Esophagus muscularis mucosa (tissue), 4 donors: ENCODE measurements around the gene DDI2. TPM values are rescaled to one million over a fixed set of nuclear protein-coding genes. Genes with fewer than 3 reads are reported as not detected.

Experiments
- DNase-seq: peaks from one replicate; pipeline ENCODE4 v3.0.0-alpha.2; 2017; ENCODE audit errors: extremely low spot score
- H3K27ac ChIP-seq, 4 donors: fragments of 200-600 bp; sonication (generic); replicated peaks in 1 of 4; 1 replicate in 3 of 4; 2 replicates in 1 of 4; pipeline ENCODE4 v1.5.1; 2016 to 2019; ENCODE audit warnings: mild to moderate bottlenecking in 1 of 4
- H3K27me3 ChIP-seq, 4 donors: fragments of 200-600 bp; sonication (generic); one replicate each; pipeline versions ENCODE4 v1.5.1 to v1.6.0; 2016 to 2019
- H3K36me3 ChIP-seq, 4 donors: fragments of 200-600 bp; sonication (generic); one replicate each; pipeline ENCODE4 v1.5.1; 2016 to 2019
- H3K4me1 ChIP-seq, 4 donors: fragments of 200-600 bp; sonication (generic); one replicate each; pipeline ENCODE4 v1.5.1; 2016 to 2019
- H3K4me3 ChIP-seq, 4 donors: fragments of 200-600 bp; sonication (generic); 1 replicate in 2 of 4; 2 replicates in 2 of 4; pipeline ENCODE4 v1.5.1; 2016 to 2019; ENCODE audit warnings: mild to moderate bottlenecking in 4 of 4, moderate library complexity in 1 of 4
- H3K9me3 ChIP-seq, 4 donors: fragments of 200-600 bp; sonication (generic); 1 replicate in 3 of 4; 2 replicates in 1 of 4; pipeline ENCODE4 v1.5.1; 2016 to 2019
- EP300 ChIP-seq: sonication (generic); formaldehyde crosslinking; IDR thresholded peaks from one replicate; pipeline ENCODE4 v1.6.1; 2017; ENCODE audit warnings: antibody characterized with exemption
- POLR2A ChIP-seq: fragments of 450-650 bp; IDR thresholded peaks from one replicate; pipeline ENCODE4 v1.6.1; 2017; ENCODE audit warnings: antibody characterized with exemption, moderate library complexity, mild to moderate bottlenecking, low read depth
- POLR2AphosphoS5 ChIP-seq, 2 donors: sonication (generic); formaldehyde crosslinking; IDR thresholded peaks; one replicate each; pipeline ENCODE4 v1.6.1; 2017; ENCODE audit warnings: antibody characterized with exemption in 2 of 2
- WGBS: methylation state at CpG from one replicate; pipeline ENCODE4 v1.1.5; 2018; 5-methylcytosine and 5-hydroxymethylcytosine counted together
- intact Hi-C: fragments of 100-400 bp; cut with DNase I; formaldehyde crosslinking; loops from one replicate; pipeline ENCODE4 v1.15.1; 2023
- total RNA-seq, 4 donors: library from RNA; depleted of rRNA; stranded (reverse); fragments of >200 nt; gene quantifications; one replicate each; pipeline versions ENCODE4 v1.1.0 to v1.2.1, GENCODE V29; 2016
- TF ChIP-seq, protein P1 (sequence below), 3 experiments: fragments of 200-600 bp in 2 of 3; fragments of 450-650 bp in 1 of 3; sonication (generic) in 2 of 3; IDR thresholded peaks; one replicate each; pipeline ENCODE4 v1.5.1; 2017 to 2019; ENCODE audit warnings: antibody characterized with exemption in 3 of 3, mild to moderate bottlenecking in 2 of 3, moderate library complexity in 1 of 3

DDI2 gene
- total RNA-seq, 4 donors from 2014 or later, result 14.4 to 24.9 (median 17.2) TPM

DNA sequence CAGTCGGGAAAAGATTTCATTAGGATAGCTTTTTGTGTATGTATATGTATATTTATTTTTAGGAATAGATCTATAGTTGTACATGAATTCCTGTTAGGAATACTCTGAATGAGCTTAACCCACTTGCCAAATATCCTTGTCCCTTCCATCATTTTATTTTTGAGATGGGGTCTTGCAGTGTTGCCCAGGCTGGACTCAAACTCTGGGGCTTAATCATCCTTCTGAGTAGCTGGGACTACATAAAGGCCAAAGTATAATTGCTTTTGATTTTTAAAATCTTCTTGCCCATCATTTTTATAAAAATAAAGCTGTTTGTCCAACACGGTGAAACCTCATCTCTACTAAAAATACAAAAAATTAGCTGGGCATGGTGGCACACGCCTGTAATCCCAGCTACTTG is 46.7 kb downstream of the DDI2 start:
- Histone ChIP-seq H3K4me3 (no peak overlapping the region), H3K4me1 (peaks cover 0 to 8% (median 0%) of the 10 kb centered on the region in 4 donors), H3K9me3 (no peaks in the 10 kb centered on the region), H3K36me3 (peaks cover 24 to 44% (median 31%) of the 10 kb centered on the region in 4 donors), H3K27me3 (no peaks in the 10 kb centered on the region), H3K27ac (no peak overlapping the region)
- TF ChIP-seq, protein P1, sequence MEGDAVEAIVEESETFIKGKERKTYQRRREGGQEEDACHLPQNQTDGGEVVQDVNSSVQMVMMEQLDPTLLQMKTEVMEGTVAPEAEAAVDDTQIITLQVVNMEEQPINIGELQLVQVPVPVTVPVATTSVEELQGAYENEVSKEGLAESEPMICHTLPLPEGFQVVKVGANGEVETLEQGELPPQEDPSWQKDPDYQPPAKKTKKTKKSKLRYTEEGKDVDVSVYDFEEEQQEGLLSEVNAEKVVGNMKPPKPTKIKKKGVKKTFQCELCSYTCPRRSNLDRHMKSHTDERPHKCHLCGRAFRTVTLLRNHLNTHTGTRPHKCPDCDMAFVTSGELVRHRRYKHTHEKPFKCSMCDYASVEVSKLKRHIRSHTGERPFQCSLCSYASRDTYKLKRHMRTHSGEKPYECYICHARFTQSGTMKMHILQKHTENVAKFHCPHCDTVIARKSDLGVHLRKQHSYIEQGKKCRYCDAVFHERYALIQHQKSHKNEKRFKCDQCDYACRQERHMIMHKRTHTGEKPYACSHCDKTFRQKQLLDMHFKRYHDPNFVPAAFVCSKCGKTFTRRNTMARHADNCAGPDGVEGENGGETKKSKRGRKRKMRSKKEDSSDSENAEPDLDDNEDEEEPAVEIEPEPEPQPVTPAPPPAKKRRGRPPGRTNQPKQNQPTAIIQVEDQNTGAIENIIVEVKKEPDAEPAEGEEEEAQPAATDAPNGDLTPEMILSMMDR (IDR thresholded peaks at IDR 0.05), result no peak
- no peak for TF ChIP-seq POLR2A
- 94% methylated on average over 3 of the region's 3 CpGs for WGBS
- intact Hi-C loops, result no loop called here
- DNase-seq, result no peak

DNA sequence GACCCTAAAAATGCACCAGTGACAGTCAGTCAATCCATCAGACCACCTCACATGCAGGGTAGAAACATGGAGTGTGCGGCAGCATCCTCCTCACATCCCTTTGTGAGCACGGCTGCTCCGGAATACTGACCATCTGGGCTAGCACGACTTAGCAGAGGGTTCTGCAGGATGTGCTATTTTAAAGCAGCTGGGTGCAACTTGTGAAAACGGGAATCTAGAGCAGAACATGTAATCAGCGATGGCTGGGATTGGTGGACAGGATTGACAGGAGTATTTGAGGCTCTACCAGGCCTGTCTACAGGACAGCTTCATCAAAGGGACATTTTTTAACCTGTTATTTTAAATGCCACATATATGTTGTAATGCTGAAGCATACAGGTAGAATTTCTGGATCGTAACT is 50.1 kb downstream of the DDI2 start:
- Histone ChIP-seq H3K27me3 (no peaks in the 10 kb centered on the region), H3K27ac (no peak overlapping the region), H3K9me3 (no peaks in the 10 kb centered on the region), H3K4me1 (peaks cover 0 to 8% (median 0%) of the 10 kb centered on the region in 4 donors), H3K36me3 (peaks cover 0 to 9% (median 0%) of the 10 kb centered on the region in 4 donors), H3K4me3 (no peak overlapping the region)
- 86% methylated on average over 7 of the region's 7 CpGs for whole genome bisulfite sequencing
- no peak for DNase-seq
- TF ChIP-seq POLR2AphosphoS5 (IDR thresholded peaks at IDR 0.05) (no peak), EP300 (no peak), POLR2A (no peak)
- TF ChIP-seq, protein P1 (IDR thresholded peaks at IDR 0.05), result no peak
- intact Hi-C loops, result no loop called here

GRCh38 chr1:15668089-15668754 is 51.0 kb downstream of the DDI2 start:
- intact Hi-C loops, result no loop called here
- Histone ChIP-seq H3K27me3 (no peaks in the 10 kb centered on the region), H3K9me3 (no peaks in the 10 kb centered on the region), H3K36me3 (peaks cover 0 to 6% (median 0%) of the 10 kb centered on the region in 4 donors), H3K27ac (no peak overlapping the region), H3K4me3 (no peak overlapping the region), H3K4me1 (peaks cover 0 to 8% (median 0%) of the 10 kb centered on the region in 4 donors)
- 68% methylated on average over 5 of the region's 5 CpGs for WGBS
- no peak for TF ChIP-seq EP300
- TF ChIP-seq POLR2AphosphoS5 (IDR thresholded peaks at IDR 0.05), result no peak
- TF ChIP-seq, protein P1 (IDR thresholded peaks at IDR 0.05), result no peak
- TF ChIP-seq POLR2A, result no peak
- no peak for DNase-seq

GRCh38 chr1:15669074-15669473 is 51.8 kb downstream of the DDI2 start:
- peaks cover 0 to 2% (median 0%) of the 10 kb centered on the region in 4 donors for H3K36me3 ChIP-seq
- no peaks in the 10 kb centered on the region for H3K9me3 ChIP-seq
- no peak overlapping the region for H3K27ac ChIP-seq
- 90% methylated on average over 10 of the region's 10 CpGs for WGBS
- H3K4me1 ChIP-seq, result peaks cover 0 to 8% (median 0%) of the 10 kb centered on the region in 4 donors
- intact Hi-C loops, result no loop called here
- TF ChIP-seq POLR2AphosphoS5 (IDR thresholded peaks at IDR 0.05), result no peak
- TF ChIP-seq EP300, result no peak
- no peak for TF ChIP-seq POLR2A
- TF ChIP-seq, protein P1 (IDR thresholded peaks at IDR 0.05), result no peak
- no peak overlapping the region for H3K4me3 ChIP-seq
- DNase-seq, result no peak
- H3K27me3 ChIP-seq, result no peaks in the 10 kb centered on the region

GRCh38 chr1:15669864-15670263 is 52.6 kb downstream of the DDI2 start:
- H3K36me3 ChIP-seq, result no peaks in the 10 kb centered on the region
- peaks cover 0 to 8% (median 0%) of the 10 kb centered on the region in 4 donors for H3K4me1 ChIP-seq
- no peak for DNase-seq
- no peaks in the 10 kb centered on the region for H3K27me3 ChIP-seq
- no peak overlapping the region for H3K27ac ChIP-seq
- TF ChIP-seq POLR2A (no peak), POLR2AphosphoS5 (IDR thresholded peaks at IDR 0.05) (no peak), EP300 (no peak)
- TF ChIP-seq, protein P1 (IDR thresholded peaks at IDR 0.05), result no peak
- intact Hi-C loops, result no loop called here
- no peak overlapping the region for H3K4me3 ChIP-seq
- no peaks in the 10 kb centered on the region for H3K9me3 ChIP-seq
- WGBS, result 98% methylated on average over 4 of the region's 4 CpGs
